ENCODE measurements around the gene EXOC3L2. TPM values are rescaled to one million over a fixed set of nuclear protein-coding genes. Genes with fewer than 3 reads are reported as not detected.

The EXOC3L2 gene
- total RNA-seq, 1 donor from 2014 or later: not detected

- no peak for DNase-seq (ENCODE audit: low read depth)
These were observed 26.1 kb downstream of the EXOC3L2 start for GRCh38 chr19:45218911-45219743.

- DNase-seq (ENCODE audit: low read depth): no peak
These were observed 26.8 kb downstream of the EXOC3L2 start for GRCh38 chr19:45218426-45218825.

GRCh38 chr19:45217957-45218334, 27.3 kb downstream of the EXOC3L2 start:
- DNase-seq (ENCODE audit: low read depth): no peak

GRCh38 chr19:45217193-45217956, 27.8 kb downstream of the EXOC3L2 start:
- DNase-seq (ENCODE audit: low read depth): no peak

GRCh38 chr19:45216667-45217066, 28.5 kb downstream of the EXOC3L2 start:
- DNase-seq (ENCODE audit: low read depth): no peak

- no peak for DNase-seq (ENCODE audit: low read depth)
These were observed 29.6 kb downstream of the EXOC3L2 start for GRCh38 chr19:45215391-45216191.

- no peak for DNase-seq (ENCODE audit: low read depth)
These were observed 32.2 kb downstream of the EXOC3L2 start for GRCh38 chr19:45213031-45213430.

GRCh38 chr19:45211751-45212381, 33.3 kb downstream of the EXOC3L2 start:
- DNase-seq (ENCODE audit: low read depth): no peak

GRCh38 chr19:45206328-45206727, 38.9 kb downstream of the EXOC3L2 start:
- no peak for DNase-seq (ENCODE audit: low read depth)

GRCh38 chr19:45205810-45206209, 39.4 kb downstream of the EXOC3L2 start:
- DNase-seq (ENCODE audit: low read depth): no peak

GRCh38 chr19:45202637-45203036, 42.6 kb downstream of the EXOC3L2 start:
- no peak for DNase-seq (ENCODE audit: low read depth)

GRCh38 chr19:45200568-45200967, 44.6 kb downstream of the EXOC3L2 start:
- DNase-seq (ENCODE audit: low read depth): no peak

GRCh38 chr19:45195764-45196163, 49.4 kb downstream of the EXOC3L2 start:
- peak; percentile 20 for DNase-seq (ENCODE audit: low read depth)

- DNase-seq (ENCODE audit: low read depth): no peak
These were observed 53.8 kb downstream of the EXOC3L2 start for GRCh38 chr19:45191375-45191774.

GRCh38 chr19:45189971-45190370, 55.2 kb downstream of the EXOC3L2 start:
- no peak for DNase-seq (ENCODE audit: low read depth)

- peak; percentile 25 for DNase-seq (ENCODE audit: low read depth)
These were observed 57.6 kb downstream of the EXOC3L2 start for GRCh38 chr19:45187421-45188100.

GRCh38 chr19:45186509-45187334, 58.5 kb downstream of the EXOC3L2 start:
- no peak for DNase-seq (ENCODE audit: low read depth)

- DNase-seq (ENCODE audit: low read depth): no peak
These were observed 61.1 kb downstream of the EXOC3L2 start for GRCh38 chr19:45184115-45184514.

GRCh38 chr19:45182758-45183157, 62.4 kb downstream of the EXOC3L2 start:
- no peak for DNase-seq (ENCODE audit: low read depth)

GRCh38 chr19:45180936-45181335, 64.3 kb downstream of the EXOC3L2 start:
- DNase-seq (ENCODE audit: low read depth): no peak

All from renal cortical epithelial cell (primary cell).